ENCODE measurements around the gene TBC1D1.

TBC1D1 gene

DNA sequence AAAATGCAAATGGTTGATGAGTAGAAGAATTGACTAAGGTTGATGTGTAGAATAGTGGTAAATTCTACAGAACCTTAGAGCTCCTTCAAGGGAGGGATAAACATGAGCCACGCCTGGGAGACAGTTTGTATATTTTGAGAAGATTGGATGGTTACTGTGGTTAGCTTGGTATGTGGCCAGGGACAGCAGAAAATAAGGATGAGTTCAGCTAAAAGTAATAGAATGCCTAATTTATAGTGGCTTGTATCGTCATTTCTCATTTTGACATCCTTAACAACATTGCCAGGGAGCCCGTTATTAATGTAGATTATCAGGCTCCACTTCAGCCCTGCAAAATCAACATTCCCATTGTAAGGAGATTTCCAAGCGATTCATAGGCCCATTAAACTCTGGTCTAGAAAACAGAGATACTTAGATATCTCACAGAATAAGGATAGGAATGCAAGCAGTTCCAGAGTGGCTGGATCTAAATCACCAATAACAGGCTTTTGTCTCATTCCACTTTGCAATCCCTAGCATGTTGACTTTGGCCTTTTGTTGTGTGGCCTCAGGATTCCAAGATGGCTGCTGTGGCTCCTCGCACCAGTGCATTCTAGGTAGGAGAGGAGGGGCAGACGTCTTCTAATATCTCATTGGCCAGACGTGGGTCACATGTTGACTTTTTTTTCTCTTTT, 62.9 kb downstream of the TBC1D1 start:
- no CpG with 5 or more reads among the region's 7 CpGs for WGBS (ENCODE audit: extremely low coverage, insufficient coverage, insufficient read length)
- no peak overlapping the region for H3K4ac ChIP-seq (ENCODE audit: low read depth, low read length)
- H2BK5ac ChIP-seq (ENCODE audit: low read depth, low read length, poor library complexity), result no peak overlapping the region
- no peaks in the 10 kb centered on the region for H3K79me1 ChIP-seq (ENCODE audit: low read length)
- H3K4me1 ChIP-seq (ENCODE audit: control insufficient read depth in 1 of 2, insufficient read depth in 2 of 2, low read length in 2 of 2), result no peaks in the 10 kb centered on the region
- H3K4me3 ChIP-seq (ENCODE audit: low read depth, low read length), result no peak overlapping the region
- H3K79me2 ChIP-seq (ENCODE audit: control insufficient read depth, insufficient read depth, low read length, poor library complexity), result no peaks in the 10 kb centered on the region
- DNase-seq, result no peak
- H2AFZ ChIP-seq (ENCODE audit: insufficient read depth, low read length, poor library complexity), result no peak overlapping the region
- no peak overlapping the region for H3K27ac ChIP-seq (ENCODE audit: low read depth, low read length)
- no peak overlapping the region for H3K9ac ChIP-seq (ENCODE audit: low read length)
- H4K8ac ChIP-seq (ENCODE audit: low read depth, low read length), result no peak overlapping the region
- H3K4me2 ChIP-seq (ENCODE audit: low read length), result no peak overlapping the region
- no peak overlapping the region for H2BK12ac ChIP-seq (ENCODE audit: low read length)
- no peak overlapping the region for H4K12ac ChIP-seq (ENCODE audit: low read depth, low read length)
- no peaks in the 10 kb centered on the region for H3K9me3 ChIP-seq (ENCODE audit: insufficient read depth, low read depth, low read length)
- H3K23ac ChIP-seq (ENCODE audit: low read length), result no peak overlapping the region
- H2BK120ac ChIP-seq (ENCODE audit: insufficient read depth, low read length, poor library complexity), result no peak overlapping the region
- H3K18ac ChIP-seq (ENCODE audit: low read length), result no peak overlapping the region
- H3K36me3 ChIP-seq (ENCODE audit: control insufficient read depth in 1 of 2, insufficient read depth in 2 of 2, low read length in 2 of 2), result no peaks in the 10 kb centered on the region
- no peaks in the 10 kb centered on the region for H3K27me3 ChIP-seq (ENCODE audit: insufficient read depth, low read length)
- no peak overlapping the region for H3K14ac ChIP-seq (ENCODE audit: low read length)
- H2AK5ac ChIP-seq (ENCODE audit: low read length), result no peak overlapping the region
- H4K91ac ChIP-seq (ENCODE audit: low read depth, low read length), result no peak overlapping the region

GRCh38 chr4:37956941-37957340, 66.1 kb downstream of the TBC1D1 start:
- H3K79me2 ChIP-seq (ENCODE audit: control insufficient read depth, insufficient read depth, low read length, poor library complexity), result no peaks in the 10 kb centered on the region
- H3K27ac ChIP-seq (ENCODE audit: low read depth, low read length), result no peak overlapping the region
- no peaks in the 10 kb centered on the region for H3K9me3 ChIP-seq (ENCODE audit: insufficient read depth, low read depth, low read length)
- no peak overlapping the region for H3K4me2 ChIP-seq (ENCODE audit: low read length)
- no peak overlapping the region for H2AK5ac ChIP-seq (ENCODE audit: low read length)
- H3K23ac ChIP-seq (ENCODE audit: low read length), result no peak overlapping the region
- no peak overlapping the region for H3K18ac ChIP-seq (ENCODE audit: low read length)
- H4K12ac ChIP-seq (ENCODE audit: low read depth, low read length), result no peak overlapping the region
- H2AFZ ChIP-seq (ENCODE audit: insufficient read depth, low read length, poor library complexity), result no peak overlapping the region
- no peaks in the 10 kb centered on the region for H3K27me3 ChIP-seq (ENCODE audit: insufficient read depth, low read length)
- H2BK5ac ChIP-seq (ENCODE audit: low read depth, low read length, poor library complexity), result no peak overlapping the region
- no peak overlapping the region for H4K91ac ChIP-seq (ENCODE audit: low read depth, low read length)
- H3K4ac ChIP-seq (ENCODE audit: low read depth, low read length), result no peak overlapping the region
- no peak overlapping the region for H3K14ac ChIP-seq (ENCODE audit: low read length)
- H3K4me3 ChIP-seq (ENCODE audit: low read depth, low read length), result no peak overlapping the region
- no peak for DNase-seq
- H3K4me1 ChIP-seq (ENCODE audit: control insufficient read depth in 1 of 2, insufficient read depth in 2 of 2, low read length in 2 of 2), result no peaks in the 10 kb centered on the region
- no peaks in the 10 kb centered on the region for H3K79me1 ChIP-seq (ENCODE audit: low read length)
- H3K36me3 ChIP-seq (ENCODE audit: control insufficient read depth in 1 of 2, insufficient read depth in 2 of 2, low read length in 2 of 2), result no peaks in the 10 kb centered on the region
- no peak overlapping the region for H3K9ac ChIP-seq (ENCODE audit: low read length)
- H2BK12ac ChIP-seq (ENCODE audit: low read length), result no peak overlapping the region
- no peak overlapping the region for H2BK120ac ChIP-seq (ENCODE audit: insufficient read depth, low read length, poor library complexity)
- no peak overlapping the region for H4K8ac ChIP-seq (ENCODE audit: low read depth, low read length)
- no CpG with 5 or more reads among the region's 4 CpGs for WGBS (ENCODE audit: extremely low coverage, insufficient coverage, insufficient read length)

DNA sequence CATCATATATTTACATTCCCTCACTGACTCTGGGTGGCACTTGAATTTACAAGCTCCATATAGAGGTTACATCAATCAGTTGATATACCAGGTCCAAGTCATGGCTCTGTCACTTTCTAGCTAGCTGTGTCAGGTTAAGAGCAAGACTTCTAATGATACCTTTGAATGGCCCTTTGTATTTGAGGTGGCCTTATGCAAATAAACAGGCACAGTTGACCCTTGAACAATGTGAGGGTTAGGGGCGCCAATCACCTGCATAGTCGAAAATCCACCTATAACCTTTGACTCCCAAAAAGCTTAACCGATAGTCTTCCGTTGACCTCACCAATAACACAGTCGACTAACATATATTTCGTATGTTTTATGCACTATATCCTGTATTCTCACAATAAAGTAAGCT, 68.0 kb downstream of the TBC1D1 start:
- Histone ChIP-seq H3K9ac (ENCODE audit: low read length) (no peak overlapping the region), H2BK5ac (ENCODE audit: low read depth, low read length, poor library complexity) (no peak overlapping the region), H3K4ac (ENCODE audit: low read depth, low read length) (no peak overlapping the region), H3K9me3 (ENCODE audit: insufficient read depth, low read depth, low read length) (no peaks in the 10 kb centered on the region), H3K18ac (ENCODE audit: low read length) (no peak overlapping the region), H3K4me3 (ENCODE audit: low read depth, low read length) (no peak overlapping the region), H4K12ac (ENCODE audit: low read depth, low read length) (no peak overlapping the region), H2BK12ac (ENCODE audit: low read length) (no peak overlapping the region), H3K23ac (ENCODE audit: low read length) (no peak overlapping the region), H3K79me1 (ENCODE audit: low read length) (no peaks in the 10 kb centered on the region), H3K4me1 (ENCODE audit: control insufficient read depth in 1 of 2, insufficient read depth in 2 of 2, low read length in 2 of 2) (no peaks in the 10 kb centered on the region), H3K27ac (ENCODE audit: low read depth, low read length) (no peak overlapping the region), H3K27me3 (ENCODE audit: insufficient read depth, low read length) (no peaks in the 10 kb centered on the region), H2AK5ac (ENCODE audit: low read length) (no peak overlapping the region), H4K91ac (ENCODE audit: low read depth, low read length) (no peak overlapping the region), H4K8ac (ENCODE audit: low read depth, low read length) (no peak overlapping the region), H2AFZ (ENCODE audit: insufficient read depth, low read length, poor library complexity) (no peak overlapping the region), H3K79me2 (ENCODE audit: control insufficient read depth, insufficient read depth, low read length, poor library complexity) (no peaks in the 10 kb centered on the region), H3K14ac (ENCODE audit: low read length) (no peak overlapping the region), H3K36me3 (ENCODE audit: control insufficient read depth in 1 of 2, insufficient read depth in 2 of 2, low read length in 2 of 2) (no peaks in the 10 kb centered on the region), H2BK120ac (ENCODE audit: insufficient read depth, low read length, poor library complexity) (no peak overlapping the region), H3K4me2 (ENCODE audit: low read length) (no peak overlapping the region)
- no peak for DNase-seq
- no CpG with 5 or more reads among the region's 6 CpGs for WGBS (ENCODE audit: extremely low coverage, insufficient coverage, insufficient read length)

GRCh38 chr4:37960098-37960497, 69.2 kb downstream of the TBC1D1 start, which contains the start of gene PTTG2:
Gene PTTG2 (plus strand): TSS chr4:37960398. CDS start chr4:37960435, 37 bp downstream.
- no peaks in the 10 kb centered on the region for H3K36me3 ChIP-seq (ENCODE audit: control insufficient read depth in 1 of 2, insufficient read depth in 2 of 2, low read length in 2 of 2)
- no peaks in the 10 kb centered on the region for H3K79me2 ChIP-seq (ENCODE audit: control insufficient read depth, insufficient read depth, low read length, poor library complexity)
- H4K91ac ChIP-seq (ENCODE audit: low read depth, low read length), result no peak within 1 kb of the TSS
- peaks cover 0 to 2% of the 10 kb centered on the region in 2 experiments for H3K4me1 ChIP-seq (ENCODE audit: control insufficient read depth in 1 of 2, insufficient read depth in 2 of 2, low read length in 2 of 2)
- no peak within 1 kb of the TSS for H3K4me2 ChIP-seq (ENCODE audit: low read length)
- H3K4me3 ChIP-seq (ENCODE audit: low read depth, low read length), result no peak within 1 kb of the TSS
- no peak within 1 kb of the TSS for H3K27ac ChIP-seq (ENCODE audit: low read depth, low read length)
- no peak within 1 kb of the TSS for H2BK120ac ChIP-seq (ENCODE audit: insufficient read depth, low read length, poor library complexity)
- no peak within 1 kb of the TSS for H3K14ac ChIP-seq (ENCODE audit: low read length)
- no peak within 1 kb of the TSS for H3K23ac ChIP-seq (ENCODE audit: low read length)
- no peak within 1 kb of the TSS for H3K4ac ChIP-seq (ENCODE audit: low read depth, low read length)
- no peaks in the 10 kb centered on the region for H3K79me1 ChIP-seq (ENCODE audit: low read length)
- no peak within 1 kb of the TSS for H4K12ac ChIP-seq (ENCODE audit: low read depth, low read length)
- H2BK12ac ChIP-seq (ENCODE audit: low read length), result no peak within 1 kb of the TSS
- no peak for DNase-seq
- H2BK5ac ChIP-seq (ENCODE audit: low read depth, low read length, poor library complexity), result no peak within 1 kb of the TSS
- H3K9ac ChIP-seq (ENCODE audit: low read length), result no peak within 1 kb of the TSS
- no peaks in the 10 kb centered on the region for H3K27me3 ChIP-seq (ENCODE audit: insufficient read depth, low read length)
- no peak within 1 kb of the TSS for H2AFZ ChIP-seq (ENCODE audit: insufficient read depth, low read length, poor library complexity)
- no peak within 1 kb of the TSS for H2AK5ac ChIP-seq (ENCODE audit: low read length)
- WGBS (ENCODE audit: extremely low coverage, insufficient coverage, insufficient read length), result no CpG with 5 or more reads among the region's 5 CpGs
- no peak within 1 kb of the TSS for H4K8ac ChIP-seq (ENCODE audit: low read depth, low read length)
- H3K18ac ChIP-seq (ENCODE audit: low read length), result no peak within 1 kb of the TSS
- H3K9me3 ChIP-seq (ENCODE audit: insufficient read depth, low read depth, low read length), result no peaks in the 10 kb centered on the region

All from trophoblast cell (in vitro differentiated cells and primary cell).